HL-60 (cell line): ENCODE data around the gene TIAM1.

ENCODE experiments used
- CTCF ChIP-seq: IDR thresholded peaks from one replicate; pipeline ENCODE4 v1.5.1; 2011; ENCODE audit warnings: low read length, control low read depth, inconsistent platforms; ENCODE audit not compliant: insufficient read depth
- POLR2AphosphoS5 ChIP-seq: IDR thresholded peaks from 2 replicates; pipeline ENCODE4 v1.6.1; 2012; ENCODE audit warnings: low read depth
- REST ChIP-seq: IDR thresholded peaks from 2 replicates; pipeline ENCODE4 v1.6.1; 2012; ENCODE audit warnings: low read depth; ENCODE audit not compliant: insufficient replicate concordance

GRCh38 chr21:31352836-31353235, 8.8 kb upstream of the TIAM1 start:
- no peak for TF ChIP-seq CTCF
- TF ChIP-seq POLR2AphosphoS5, result no peak
- TF ChIP-seq REST, result no peak
